ENCODE results near the gene C22orf39.
A peak's percentile ranks its signal among the peaks of the same experiment; 100 is the strongest.
"Not testable (repeated sequence)": the region's sequence is repeated elsewhere in the genome, so short reads cannot be mapped to it uniquely, and the experiment has no call there.

The C22orf39 gene

GRCh38 chr22:19454156-19454555 lies 6.6 kb upstream of the C22orf39 start:
- DNase-seq (ENCODE audit: low read depth, low spot score) = no peak

DNA sequence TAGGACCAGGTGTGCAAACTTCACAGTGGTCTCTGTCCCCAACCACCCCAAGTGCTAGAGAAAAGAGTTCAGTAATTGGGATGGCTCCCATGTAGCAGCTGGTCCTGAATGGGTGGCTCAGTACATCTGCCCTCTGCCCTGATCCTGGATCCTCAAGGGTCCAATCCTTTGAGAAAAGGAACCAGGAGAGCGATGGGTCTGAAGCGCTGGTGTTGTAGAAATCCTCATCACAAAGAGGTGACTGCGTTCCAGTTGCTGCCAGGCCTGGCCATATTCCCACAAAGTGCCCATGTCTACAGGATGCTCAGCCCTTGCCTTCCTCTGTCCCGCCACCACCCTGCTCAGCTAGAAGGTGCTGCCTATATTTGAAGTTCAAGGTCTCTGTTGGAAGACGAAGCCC lies 6.2 kb upstream of the C22orf39 start:
- DNase-seq (ENCODE audit: low read depth, low spot score) = no peak

DNA sequence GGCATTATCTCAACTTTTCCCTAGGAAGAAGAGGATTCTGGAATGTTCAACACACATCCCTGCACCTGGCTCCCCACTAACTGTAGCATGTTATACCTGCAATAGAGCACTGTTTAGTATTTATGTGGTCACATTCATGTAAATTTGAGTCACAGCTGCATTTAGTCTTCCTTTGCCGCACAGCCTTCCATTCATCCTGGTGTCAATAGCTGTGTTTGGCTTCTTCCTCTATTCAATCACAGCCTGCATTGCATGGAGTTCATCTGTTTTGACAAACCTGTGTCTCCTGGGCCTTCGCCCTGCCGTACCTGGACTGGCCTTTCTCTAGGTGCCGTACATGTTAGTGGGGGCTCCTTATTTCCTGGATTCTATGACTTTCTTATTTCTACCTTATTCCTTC lies 4.1 kb upstream of the C22orf39 start:
- DNase-seq (ENCODE audit: low read depth, low spot score) = no peak

DNA sequence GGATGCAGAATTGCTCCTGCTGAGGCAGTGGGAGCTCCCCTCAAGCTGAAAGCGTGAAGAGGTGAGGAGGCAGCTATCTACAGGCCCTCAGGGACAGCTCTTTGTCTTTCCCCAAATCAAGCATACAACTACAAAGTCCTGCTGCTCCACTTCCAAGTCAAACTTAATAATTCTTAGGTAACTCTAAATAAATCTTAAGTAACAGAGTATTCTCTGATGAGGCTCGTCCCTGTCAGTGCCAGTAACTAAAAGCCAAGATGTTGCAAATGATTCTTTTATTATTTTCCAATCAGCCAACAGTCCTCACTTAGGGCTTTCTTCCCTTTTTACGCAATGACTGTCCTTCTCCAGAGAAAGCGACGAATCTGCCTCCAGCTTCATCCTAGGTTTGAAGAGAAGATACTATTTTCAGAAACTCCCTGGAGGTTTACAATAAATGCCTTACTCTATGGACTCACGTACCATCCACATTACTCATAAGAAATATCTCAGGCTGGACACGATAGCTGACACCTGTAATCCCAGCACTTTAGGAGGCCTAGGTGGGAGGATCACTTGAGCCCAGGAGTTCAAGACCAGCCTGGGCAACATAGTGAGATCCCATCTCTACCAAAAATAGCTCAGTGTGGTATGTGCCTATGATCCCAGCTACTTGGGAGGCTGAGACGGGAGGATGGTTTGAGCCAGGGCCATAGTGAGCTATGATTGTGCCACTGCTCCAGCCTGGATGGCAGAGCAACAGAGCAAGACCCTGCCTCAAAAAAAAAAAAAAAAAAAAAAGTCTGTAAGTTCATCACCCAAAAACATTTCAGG lies 3.1 kb upstream of the C22orf39 start:
- DNase-seq (ENCODE audit: low read depth, low spot score) = no peak

GRCh38 chr22:19449422-19449767 lies 1.9 kb upstream of the C22orf39 start:
- DNase-seq (ENCODE audit: low read depth, low spot score) = no peak

DNA sequence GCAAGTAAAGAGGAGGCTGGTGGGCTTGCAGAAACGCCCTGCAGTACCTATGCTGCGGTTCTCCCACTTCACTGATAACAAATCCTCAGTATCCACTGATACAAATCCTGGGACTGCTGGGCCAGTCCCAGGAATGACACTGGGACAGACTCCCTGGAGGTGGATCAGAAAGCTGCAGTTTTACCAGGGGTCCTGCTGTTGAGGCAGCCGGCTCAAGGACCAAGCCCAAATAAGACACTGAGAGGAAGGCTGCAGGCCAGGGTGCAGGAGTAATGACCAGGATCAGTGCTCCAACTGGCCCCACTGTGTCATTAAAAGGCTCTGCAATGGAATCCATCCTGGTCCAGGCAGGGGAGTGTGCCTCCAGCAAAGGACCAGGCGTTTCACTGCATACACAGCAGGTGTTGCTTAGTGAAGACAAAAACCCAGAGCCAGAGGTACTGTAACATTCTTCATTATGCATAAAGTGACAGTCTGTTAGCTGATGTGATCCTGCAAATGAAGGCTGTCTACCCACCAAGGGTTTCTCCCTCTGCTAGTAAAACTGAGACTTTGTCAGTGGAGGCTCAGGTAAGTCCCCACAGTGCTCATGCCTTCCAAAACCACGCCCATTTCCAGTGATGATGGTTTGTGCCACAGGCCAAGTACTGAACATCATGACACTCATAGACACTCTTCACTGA lies 1.4 kb upstream of the C22orf39 start:
- no peak for DNase-seq (ENCODE audit: low read depth, low spot score)

DNA sequence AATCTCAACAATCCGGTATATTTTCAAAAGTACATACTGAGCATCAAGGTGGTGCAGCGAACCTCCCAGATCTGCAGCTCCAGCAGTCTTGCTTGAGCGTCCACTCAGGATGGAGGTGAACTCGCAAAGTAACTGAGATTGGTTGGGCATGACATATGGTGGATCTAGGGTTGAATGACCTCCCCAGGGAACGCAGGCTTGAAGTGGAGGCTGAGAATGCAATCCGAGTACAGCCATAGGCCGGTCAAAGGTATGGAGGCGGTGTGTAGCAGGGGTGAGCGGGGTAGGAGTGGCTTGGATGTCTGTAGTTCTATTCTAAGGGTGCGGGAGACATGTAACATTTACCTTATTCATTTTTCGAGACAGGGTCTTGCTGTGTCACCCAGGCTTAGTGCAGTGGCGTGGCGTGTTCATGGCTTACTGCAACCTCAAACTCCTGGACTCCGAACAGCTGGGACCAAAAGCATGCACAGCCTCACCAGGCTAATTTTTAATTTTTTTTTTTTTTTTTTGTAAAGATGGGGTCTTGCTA lies 631 bp upstream of the C22orf39 start:
- DNase-seq (ENCODE audit: low read depth, low spot score) = peak; percentile 43

DNA sequence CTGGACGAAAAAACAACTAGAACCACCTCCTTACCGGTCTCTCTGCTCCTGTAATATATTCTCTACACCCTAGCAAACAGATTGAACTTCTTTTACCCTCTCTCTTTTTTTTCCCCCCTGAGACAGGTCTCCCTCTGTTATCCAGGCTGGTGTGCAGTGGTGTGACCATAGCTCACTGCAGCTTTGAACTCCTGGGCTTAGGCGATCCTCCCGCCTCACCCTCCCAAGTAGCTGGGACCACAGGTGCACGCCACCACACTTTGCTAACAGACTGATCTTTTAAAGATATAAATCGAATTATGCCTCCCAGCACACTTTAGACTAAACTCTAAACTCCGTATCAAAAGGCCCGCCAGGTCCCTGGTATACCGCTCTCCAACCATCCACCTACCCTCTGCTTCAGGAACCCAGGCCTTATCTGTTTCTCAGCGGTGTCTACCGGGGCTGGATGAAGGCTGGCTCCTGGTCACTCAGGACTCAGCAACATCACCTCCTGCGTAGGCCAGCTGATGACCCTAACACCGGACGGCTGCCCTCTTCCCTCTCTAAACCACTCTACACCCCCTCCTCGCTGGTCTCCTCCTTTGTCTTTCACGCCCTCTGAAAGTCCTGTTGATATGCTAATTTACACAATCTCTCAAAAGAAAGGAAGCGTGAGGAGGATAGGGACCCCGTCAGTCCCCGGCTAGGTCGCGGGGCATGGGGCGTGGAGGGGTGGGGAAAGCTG lies 745 bp downstream of the C22orf39 start:
- no peak for DNase-seq (ENCODE audit: low read depth, low spot score)

GRCh38 chr22:19445279-19445982 lies 2.1 kb downstream of the C22orf39 start:
- not testable (repeated sequence) for DNase-seq (ENCODE audit: low read depth, low spot score)

- DNase-seq (ENCODE audit: low read depth, low spot score) = no peak
Measured at GRCh38 chr22:19443544-19444211, 3.8 kb downstream of the C22orf39 start.

DNA sequence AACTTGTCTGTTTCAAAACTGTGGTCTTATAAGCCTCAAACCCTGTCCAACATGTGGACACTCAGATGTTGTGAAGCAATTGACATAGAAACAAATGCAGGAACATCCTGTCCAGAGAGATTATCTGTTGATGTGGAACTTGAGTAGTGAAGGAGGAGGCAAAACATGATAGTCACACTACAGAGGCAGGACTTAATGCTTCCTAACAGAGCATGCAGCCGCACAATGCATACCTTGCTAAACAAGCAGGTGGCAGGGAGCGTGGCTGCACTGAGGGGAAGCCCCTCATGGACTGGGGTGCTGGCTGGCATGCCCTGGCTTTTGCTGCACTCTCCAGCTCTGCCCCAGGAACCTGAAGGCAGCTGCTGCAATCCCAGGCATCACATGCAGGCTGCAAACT lies 5.3 kb downstream of the C22orf39 start:
- no peak for DNase-seq (ENCODE audit: low read depth, low spot score)

DNA sequence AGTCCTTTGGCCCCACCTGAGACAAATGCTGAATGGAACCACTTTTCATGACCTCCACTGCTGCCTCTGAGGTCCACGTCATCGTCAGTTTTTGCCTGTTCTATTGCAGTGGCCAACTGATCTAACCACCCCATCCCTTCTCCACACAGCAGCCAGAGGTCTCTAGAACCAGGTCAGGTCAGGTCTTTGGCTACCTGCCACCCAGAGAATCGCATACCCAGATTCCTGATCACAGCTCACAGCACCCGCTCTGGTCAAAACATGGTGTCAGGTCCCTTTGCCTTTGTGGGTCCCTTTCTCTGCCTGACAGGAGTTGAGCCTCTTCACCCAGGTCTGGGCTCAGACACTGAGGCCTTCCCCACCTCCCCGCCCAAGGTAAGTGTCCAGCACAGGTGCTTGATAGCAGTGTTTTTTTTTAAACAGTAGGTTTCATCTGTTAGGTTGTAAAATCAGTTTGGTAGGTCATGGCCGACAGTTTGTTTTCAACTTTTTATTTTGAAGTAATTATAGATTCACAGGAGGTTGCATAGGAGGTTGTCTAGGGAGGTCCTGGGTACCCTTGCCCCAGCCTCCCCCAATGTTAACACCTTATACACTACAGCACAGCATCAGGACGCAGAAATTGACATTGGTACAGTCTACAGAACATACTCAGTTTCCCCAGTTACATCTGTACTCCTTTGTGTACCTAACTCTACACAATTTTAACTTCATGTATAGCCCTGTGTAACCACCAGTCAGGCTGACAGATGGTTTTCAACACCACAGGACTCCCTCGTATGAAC lies 6.9 kb downstream of the C22orf39 start:
- DNase-seq (ENCODE audit: low read depth, low spot score) = no peak

- no peak for DNase-seq (ENCODE audit: low read depth, low spot score)
Measured at GRCh38 chr22:19438298-19438697, 9.2 kb downstream of the C22orf39 start.

GRCh38 chr22:19436444-19437161 lies 10.9 kb downstream of the C22orf39 start:
- DNase-seq (ENCODE audit: low read depth, low spot score) = not testable (repeated sequence)

- DNase-seq (ENCODE audit: low read depth, low spot score) = no peak
Measured at GRCh38 chr22:19434829-19435580, 12.5 kb downstream of the C22orf39 start.

- DNase-seq (ENCODE audit: low read depth, low spot score) = no peak
Measured at GRCh38 chr22:19434401-19434800, 13.1 kb downstream of the C22orf39 start.

DNA sequence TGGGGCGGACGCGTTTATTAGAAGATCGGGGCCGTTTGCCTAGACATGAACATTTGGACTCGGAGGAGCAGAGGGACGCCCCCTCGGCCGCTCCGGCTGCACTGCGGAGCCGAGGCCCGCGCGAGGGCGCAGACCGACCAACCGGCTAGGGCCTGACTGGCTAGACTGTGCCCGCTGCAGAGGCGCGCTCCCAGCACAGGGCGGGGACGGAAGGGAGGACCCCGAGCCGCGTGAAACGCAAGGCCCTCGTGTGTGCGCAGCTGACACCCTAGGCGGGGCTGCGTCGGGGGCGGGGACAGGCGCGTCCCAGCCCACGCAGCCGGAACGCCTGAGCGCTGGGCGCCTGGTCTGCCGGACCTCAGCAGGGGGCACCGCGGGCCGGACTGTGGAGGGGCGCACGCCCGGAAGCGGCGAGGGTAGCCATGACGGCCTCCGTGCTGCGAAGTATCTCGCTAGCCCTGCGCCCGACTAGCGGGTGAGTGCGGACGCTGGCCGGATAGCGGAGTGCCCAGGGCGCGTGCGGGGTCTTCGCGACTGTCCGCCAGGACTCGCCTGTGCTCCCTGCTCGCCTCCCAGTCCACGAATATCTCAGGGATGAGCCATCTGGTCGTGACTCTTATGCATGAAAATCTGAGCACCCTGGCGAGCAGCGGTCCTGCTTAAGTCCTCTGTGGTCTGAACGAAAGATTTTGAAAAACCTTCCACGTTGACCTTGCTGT lies 15.2 kb downstream of the C22orf39 start, which contains the start of gene MRPL40:
Gene MRPL40 (plus strand): TSS at position 413 of the 719 bp plus-strand sequence. CDS start 10 bp downstream, at position 423.
- DNase-seq (ENCODE audit: low read depth, low spot score) = peak; percentile 69

GRCh38 chr22:19431649-19432132 lies 15.8 kb downstream of the C22orf39 start, which contains the start of gene HIRA:
HIRA (minus strand) TSS chr22:19431733; CDS start chr22:19431476, 257 bp downstream.
- DNase-seq (ENCODE audit: low read depth, low spot score) = no peak
